Kidney (tissue), 14 donors: ENCODE results near the gene CRTC3. TPM values are rescaled to one million over a fixed set of nuclear protein-coding genes. Genes with fewer than 3 reads are reported as not detected.

Experiments
- DNase-seq, 5 donors: peaks; one replicate each; pipeline ENCODE4 v3.0.0-alpha.2; 2013 to 2020
- FAIRE-seq: peaks from 2 replicates; lab custom pipeline; 2012; peaks lifted over from hg19 to GRCh38; lab: Jason Lieb, UNC
- H3K27ac ChIP-seq, 2 donors: one replicate each; pipeline ENCODE4 v1.7.0; 2013; ENCODE audit warnings: low read depth in 2 of 2, low read length in 2 of 2, inconsistent platforms in 1 of 2
- H3K27me3 ChIP-seq: one replicate; pipeline ENCODE4 v1.7.1; 2013; ENCODE audit warnings: low read length, inconsistent platforms; ENCODE audit not compliant: control insufficient read depth, insufficient read depth
- H3K36me3 ChIP-seq, 3 donors: one replicate each; pipeline versions ENCODE4 v1.7.0 to v1.7.1; 2013; ENCODE audit warnings: low read length in 3 of 3, control low read depth in 1 of 3, inconsistent platforms in 1 of 3; ENCODE audit not compliant: insufficient read depth in 3 of 3, control insufficient read depth in 2 of 3
- H3K4me1 ChIP-seq, 3 donors: one replicate each; pipeline versions ENCODE4 v1.7.0 to v1.7.1; 2013; ENCODE audit warnings: low read length in 3 of 3, inconsistent platforms in 1 of 3, low read depth in 1 of 3; ENCODE audit not compliant: control insufficient read depth in 2 of 3, insufficient read depth in 2 of 3
- H3K4me3 ChIP-seq, 3 donors: one replicate each; pipeline versions ENCODE4 v1.7.0 to v1.8.1; 2013; ENCODE audit warnings: low read length in 3 of 3, control low read depth in 1 of 3, inconsistent platforms in 1 of 3
- H3K9ac ChIP-seq, 3 donors: one replicate each; pipeline versions ENCODE4 v1.7.0 to v1.7.1; 2013; ENCODE audit warnings: low read length in 3 of 3, control low read depth in 1 of 3, inconsistent platforms in 1 of 3
- H3K9me3 ChIP-seq, 3 donors: one replicate each; pipeline versions ENCODE4 v1.7.0 to v1.7.1; 2013; ENCODE audit warnings: low read length in 3 of 3, control low read depth in 1 of 3, inconsistent platforms in 1 of 3; ENCODE audit not compliant: control insufficient read depth in 2 of 3, insufficient read depth in 1 of 3
- CTCF ChIP-seq: IDR thresholded peaks from 3 replicates; pipeline ENCODE4 v1.5.1; 2012; ENCODE audit warnings: mild to moderate bottlenecking, moderate library complexity, borderline replicate concordance; ENCODE audit not compliant: insufficient read depth; ENCODE audit errors: extremely low read depth
- intact Hi-C: fragments of 100-400 bp; cut with DNase I; formaldehyde crosslinking; loops from one replicate; pipeline ENCODE4 v1.11.1; 2022
- polyA plus RNA-seq: library from polyadenylated mRNA; stranded (reverse); fragments of 350-450 nt; fragmentation: Illumina TruSeq; extraction: RNeasy Lipid Tissue Mini Kit (QIAGEN cat#74804); gene quantifications from one replicate; pipeline ENCODE4 v1.2.3, GENCODE V29; 2014; ENCODE audit warnings: low read depth, low replicate concordance; ENCODE audit not compliant: insufficient read depth
- total RNA-seq: library from RNA; stranded (reverse); fragmentation: NEBNext Ultra II Directional; extraction: Animal tissue kit (Norgen Biotek cat#: 25700); gene quantifications from one replicate; pipeline ENCODE4 v1.2.1, GENCODE V29; 2021
- donor health status: control.
- donor health status: control.
- donor health status: control.
- donor health status: control.
- donor health status: control.
- donor health status: DM: yes; HTN: yes; CAD: no.
- donor health status: Normal renal cell carcinoma (clear cell type).

The CRTC3 gene
- total and polyA plus RNA-seq, 2 donors from 2014 or later: 9.2 to 49.0 TPM

GRCh38 chr15:90592131-90592881, 62.6 kb downstream of the CRTC3 start:
- no peak overlapping the region for H3K4me3 ChIP-seq
- no peak for TF ChIP-seq CTCF
- intact Hi-C loops: no loop called here
- no peaks in the 10 kb centered on the region for H3K9me3 ChIP-seq
- DNase-seq (no peak), FAIRE-seq (no peak)
- H3K9ac ChIP-seq: no peak overlapping the region
- H3K27me3 ChIP-seq: no peaks in the 10 kb centered on the region
- no peak overlapping the region for H3K27ac ChIP-seq
- no peaks in the 10 kb centered on the region for H3K4me1 ChIP-seq
- H3K36me3 ChIP-seq: no peaks in the 10 kb centered on the region

- no peak for DNase-seq
- Histone ChIP-seq H3K27me3 (no peaks in the 10 kb centered on the region), H3K36me3 (no peaks in the 10 kb centered on the region), H3K4me3 (no peak overlapping the region), H3K9me3 (no peaks in the 10 kb centered on the region), H3K27ac (peak overlapping the region in 1 of 2 donors; percentile 40), H3K4me1 (peaks cover 0 to 7% (median 0%) of the 10 kb centered on the region in 3 donors), H3K9ac (no peak overlapping the region)
- TF ChIP-seq CTCF: no peak
- intact Hi-C loops: no loop called here
- FAIRE-seq: no peak
Observed at GRCh38 chr15:90593499-90594158, 63.9 kb downstream of the CRTC3 start.

- Histone ChIP-seq H3K4me3 (no peak overlapping the region), H3K27me3 (no peaks in the 10 kb centered on the region), H3K9ac (no peak overlapping the region), H3K27ac (peak overlapping the region; percentile 12 to 40), H3K4me1 (peaks cover 0 to 7% (median 0%) of the 10 kb centered on the region in 3 donors), H3K9me3 (no peaks in the 10 kb centered on the region), H3K36me3 (no peaks in the 10 kb centered on the region)
- no peak for TF ChIP-seq CTCF
- DNase-seq (peak in 2 of 5 donors; percentile 38 to 92), FAIRE-seq (no peak)
- intact Hi-C loops: no loop called here
Observed at GRCh38 chr15:90594301-90594738, 64.6 kb downstream of the CRTC3 start.
